Measurements from ENCODE around the gene FZD8.
A peak's percentile ranks its signal among the peaks of the same experiment; 100 is the strongest.
"Not testable (repeated sequence)": the region's sequence is repeated elsewhere in the genome, so short reads cannot be mapped to it uniquely, and the experiment has no call there.

FZD8 gene

GRCh38 chr10:35642035-35642792 is at the start of gene FZD8:
TSS of gene FZD8 (minus strand) at chr10:35642296. CDS start at chr10:35641429, 867 bp downstream.
- peak; percentile 56 for DNase-seq

DNA sequence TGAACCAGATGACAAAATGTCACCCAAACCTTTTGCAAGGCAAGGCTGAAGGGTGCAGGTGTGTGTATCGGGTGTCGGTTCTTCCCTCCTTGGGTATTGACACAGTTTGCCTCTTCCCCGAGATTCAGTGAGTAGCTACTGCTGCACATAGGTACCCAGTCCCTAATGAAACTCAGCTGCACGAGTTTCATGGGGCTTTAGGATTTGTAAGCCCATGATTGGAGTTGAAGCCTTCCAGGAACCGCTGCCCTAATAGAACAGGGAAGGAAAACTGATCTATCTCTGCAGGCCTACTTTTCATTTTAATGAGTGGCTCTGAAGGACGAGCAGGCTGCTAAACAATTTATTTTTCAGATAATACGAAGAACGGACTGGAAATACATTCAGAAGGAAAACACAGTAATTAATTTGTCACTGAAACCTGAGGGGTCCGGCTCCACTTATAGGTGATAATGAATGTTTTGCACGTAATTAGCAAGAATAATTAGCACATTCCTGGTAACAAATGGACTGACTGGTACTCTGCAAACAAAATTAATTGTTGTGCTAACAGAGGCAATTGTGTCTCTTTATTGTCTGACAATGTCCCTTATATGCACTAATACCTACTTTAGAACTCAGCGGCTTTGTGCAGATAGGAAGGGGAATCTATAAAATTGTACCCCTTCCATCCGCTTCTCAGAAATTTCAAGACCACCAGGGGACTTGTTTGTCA is 49.6 kb upstream of the FZD8 start:
- DNase-seq, result no peak

- no peak for DNase-seq
These were observed 48.4 kb upstream of the FZD8 start for GRCh38 chr10:35690534-35690933.

GRCh38 chr10:35685858-35686257 is 43.8 kb upstream of the FZD8 start:
- not testable (repeated sequence) for DNase-seq

GRCh38 chr10:35685402-35685801 is 43.3 kb upstream of the FZD8 start:
- DNase-seq, result no peak

- no peak for DNase-seq
These were observed 42.5 kb upstream of the FZD8 start for GRCh38 chr10:35684586-35684985.

DNA sequence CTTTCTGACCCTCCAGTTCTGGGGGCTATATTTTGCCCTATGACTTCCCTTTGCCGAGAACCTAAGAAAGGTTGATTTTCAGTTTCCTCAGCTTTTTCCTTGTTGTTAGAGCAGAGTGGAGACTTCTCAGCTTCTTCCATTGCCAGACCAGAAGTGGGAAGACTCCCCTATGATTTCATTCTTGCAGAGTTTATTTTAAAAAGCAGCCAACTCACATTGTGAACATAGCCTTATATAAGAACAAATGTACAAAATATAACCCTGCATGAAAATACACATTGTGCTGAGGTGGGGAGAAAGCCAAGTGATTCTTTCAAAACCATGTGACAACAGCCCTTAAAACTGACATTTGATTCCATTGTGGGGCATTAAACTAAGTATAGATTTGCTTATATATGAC is 33.8 kb upstream of the FZD8 start:
- DNase-seq, result no peak

DNA sequence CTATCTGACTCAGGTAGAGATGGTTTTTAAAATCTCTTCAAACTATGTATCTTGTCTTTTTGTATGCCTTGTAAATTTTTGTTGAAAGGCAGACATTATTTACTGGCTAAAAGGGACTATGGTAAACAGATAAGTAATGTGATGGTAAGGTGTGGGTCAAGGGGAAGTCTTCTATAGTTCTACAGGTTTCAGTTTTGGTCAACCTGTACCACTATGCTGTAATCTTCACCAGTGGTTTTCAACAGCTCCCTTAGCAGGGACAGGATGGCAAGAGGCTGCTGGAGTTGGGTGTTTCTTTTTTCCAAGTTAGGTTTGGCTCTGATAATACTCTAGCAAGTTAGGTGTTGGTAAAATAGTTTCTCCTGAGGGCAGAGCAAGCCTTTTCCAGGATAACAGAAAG is 32.7 kb upstream of the FZD8 start:
- DNase-seq, result no peak

- DNase-seq, result no peak
These were observed 27.0 kb upstream of the FZD8 start for GRCh38 chr10:35668865-35669650.

DNA sequence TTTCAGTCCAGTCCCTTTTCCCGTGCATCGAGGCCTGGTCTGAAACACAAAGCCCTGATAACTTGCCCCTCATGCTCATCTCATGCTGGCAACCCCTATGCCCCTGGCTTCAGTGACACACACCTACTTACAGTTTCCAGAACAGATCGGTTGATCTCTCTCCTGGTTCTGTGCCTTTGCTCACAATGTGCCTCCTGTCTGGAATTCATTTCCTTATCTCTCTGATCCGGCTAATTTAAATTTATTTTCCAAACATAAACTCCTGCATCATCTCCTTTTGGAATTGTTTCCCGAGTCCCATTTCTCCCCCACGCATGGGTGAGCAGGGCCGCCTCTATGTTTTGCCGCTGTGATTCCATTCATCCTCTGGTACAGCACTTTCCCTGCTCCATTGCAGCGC is 25.9 kb upstream of the FZD8 start:
- DNase-seq, result no peak

DNA sequence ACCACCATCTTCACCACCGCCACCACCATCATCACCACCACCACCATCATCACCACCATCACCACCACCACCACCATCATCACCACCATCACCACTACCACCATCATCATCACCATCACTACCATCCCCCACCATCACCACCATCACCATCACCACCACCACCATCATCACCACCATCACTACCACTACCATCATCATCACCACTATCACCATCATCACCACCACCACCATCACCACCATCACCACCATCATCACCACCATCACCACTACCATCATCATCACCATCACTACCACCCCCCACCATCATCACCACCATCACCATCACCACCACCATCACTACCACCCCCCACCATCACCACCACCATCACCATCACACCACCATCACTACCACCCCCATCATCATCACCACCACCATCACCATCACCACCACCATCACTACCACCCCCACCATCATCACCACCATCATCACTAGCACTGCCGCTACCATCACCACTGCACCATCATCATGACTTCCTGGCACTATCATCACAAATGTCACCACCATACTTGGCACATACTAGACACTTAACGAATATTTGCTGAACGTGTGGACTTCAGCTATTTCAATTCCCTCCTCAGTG is 25.3 kb upstream of the FZD8 start:
- DNase-seq, result no peak

DNA sequence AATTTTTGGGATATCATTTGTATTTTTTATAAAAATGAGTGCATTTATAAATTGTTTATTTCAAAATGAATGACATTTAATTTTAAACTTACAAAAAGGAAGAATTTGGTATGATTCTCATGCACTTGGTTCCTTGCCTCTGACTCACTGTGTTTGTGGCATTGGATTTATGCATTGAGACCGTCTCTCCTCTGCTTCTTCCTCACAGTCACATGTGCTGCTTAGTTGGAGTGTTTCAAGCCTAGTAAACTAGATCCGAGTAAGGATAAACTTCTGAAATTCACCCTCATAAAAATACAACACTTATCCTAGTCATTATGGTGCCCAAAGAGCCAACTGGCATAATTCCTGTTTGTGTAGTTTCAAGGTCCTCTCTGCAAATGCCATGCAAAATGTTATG is 19.1 kb upstream of the FZD8 start:
- no peak for DNase-seq

GRCh38 chr10:35659456-35659855 is 17.4 kb upstream of the FZD8 start:
- DNase-seq, result no peak

- DNase-seq, result no peak
These were observed 15.5 kb upstream of the FZD8 start for GRCh38 chr10:35657621-35658020.

DNA sequence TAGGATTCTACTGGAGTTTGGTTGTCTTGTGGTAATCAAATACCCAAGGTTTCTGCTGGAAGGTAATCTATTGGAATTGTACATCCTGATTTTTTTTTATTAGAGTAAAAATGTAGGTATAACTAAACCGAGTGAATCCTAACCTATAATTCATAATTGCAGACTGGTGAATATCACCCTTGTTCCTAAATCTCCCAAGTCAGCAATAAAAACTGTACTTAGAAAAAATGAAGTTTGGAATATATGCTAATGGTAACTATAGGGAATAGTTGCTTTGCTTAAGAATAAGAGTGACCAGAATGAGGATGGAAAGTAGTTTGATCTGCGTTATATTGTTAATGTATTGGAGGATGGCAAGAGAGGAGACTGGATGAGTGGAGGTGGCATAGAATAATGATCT is 10.7 kb upstream of the FZD8 start:
- no peak for DNase-seq

DNA sequence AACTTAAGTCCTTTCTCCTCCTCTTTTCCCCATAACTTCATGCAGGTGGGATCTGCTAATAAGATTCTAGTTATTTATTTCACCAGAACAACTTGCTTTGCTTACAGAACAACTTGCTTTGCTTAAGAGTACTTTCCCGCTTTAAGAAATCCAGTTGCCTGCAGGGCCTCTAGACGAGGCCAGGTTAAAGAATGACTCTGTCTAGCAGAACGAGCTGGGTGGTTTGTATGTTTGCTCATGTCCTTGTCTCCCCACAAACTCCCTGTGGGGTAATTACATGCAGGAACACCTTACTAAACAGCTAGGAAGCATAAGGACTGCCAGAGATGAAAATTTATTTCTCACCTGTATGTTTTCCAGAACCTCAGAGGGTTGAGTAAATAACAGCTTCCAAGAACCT is 8.8 kb upstream of the FZD8 start:
- no peak for DNase-seq

- peak; percentile 10 for DNase-seq
These were observed 2.2 kb upstream of the FZD8 start for GRCh38 chr10:35644050-35644950.

GRCh38 chr10:35643151-35644049 is 1.3 kb upstream of the FZD8 start:
- DNase-seq, result peak; percentile 38

DNA sequence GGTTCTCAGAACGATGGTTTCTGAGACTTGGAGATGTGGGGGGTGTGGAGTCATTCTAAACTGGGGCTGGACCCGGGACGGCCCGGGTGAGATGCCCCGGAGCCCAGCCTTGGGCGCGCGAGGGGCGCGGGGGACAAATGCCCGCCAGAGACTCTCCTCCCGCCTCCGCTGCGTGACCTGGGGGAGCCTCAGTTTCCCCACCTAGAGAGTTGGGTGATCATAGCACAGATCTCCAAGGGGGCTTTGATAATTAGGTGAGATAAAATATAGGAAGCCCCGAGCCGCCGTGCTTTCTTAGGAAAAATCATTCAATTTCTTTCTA is 658 bp upstream of the FZD8 start:
- DNase-seq, result no peak

DNA sequence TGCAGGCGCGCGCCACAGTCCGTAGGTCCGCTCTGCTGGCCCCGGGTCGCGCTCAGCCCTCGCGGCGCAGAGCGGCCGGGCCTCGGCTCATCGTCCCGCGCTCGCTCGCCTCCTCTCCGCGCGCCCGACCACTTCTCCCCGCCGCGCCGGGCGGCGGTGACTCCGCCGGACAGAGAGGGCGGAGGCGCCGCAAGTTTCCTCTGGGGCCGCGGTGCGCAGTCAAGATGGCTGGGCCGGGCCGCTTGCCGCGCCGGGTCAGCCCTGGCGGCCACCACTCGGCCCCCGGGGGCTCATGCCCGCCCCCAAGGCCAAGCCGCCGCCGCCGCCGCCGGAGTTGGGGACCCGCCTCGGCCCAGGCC is 441 bp downstream of the FZD8 start:
- DNase-seq, result no peak

DNA sequence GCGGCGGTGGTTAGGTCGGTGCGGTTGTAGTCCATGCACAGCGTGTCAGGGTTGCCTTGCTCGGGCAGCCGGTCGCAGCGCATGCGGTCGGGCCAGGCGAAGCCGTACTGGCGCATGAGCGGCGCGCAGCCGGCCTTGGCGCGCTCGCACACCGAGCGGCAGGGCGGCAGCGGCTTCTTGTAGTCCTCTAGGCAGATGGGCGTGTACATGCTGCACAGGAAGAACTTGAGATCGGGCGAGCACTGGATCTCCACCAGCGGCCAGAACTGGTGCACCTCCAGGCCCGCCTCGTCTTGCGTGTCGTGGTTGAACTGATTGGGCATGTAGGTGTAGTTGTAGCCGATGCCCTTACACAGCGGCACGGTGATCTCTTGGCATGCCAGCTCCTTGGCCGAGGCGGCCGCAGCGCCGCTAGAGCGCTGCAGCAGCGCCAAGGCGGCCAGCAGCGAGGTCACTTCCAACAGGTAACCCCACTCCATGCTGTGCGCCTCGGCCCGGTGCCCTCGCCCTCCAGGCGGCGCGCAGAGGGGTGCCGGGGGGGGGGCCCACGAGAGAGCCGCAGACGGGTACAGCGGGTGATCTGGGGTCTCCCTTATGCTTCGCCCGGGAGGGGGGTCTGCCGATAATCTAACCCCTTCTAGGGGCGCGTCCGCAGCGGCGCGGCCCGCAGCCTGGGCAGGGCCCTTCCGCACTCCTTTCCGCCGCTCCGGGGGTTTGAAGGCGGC is 983 bp downstream of the FZD8 start:
- DNase-seq, result peak; percentile 23
